Muscle layer of duodenum (tissue), 2 donors: ENCODE results near the gene EIF3A.

Experiments
- H3K27ac ChIP-seq: one replicate; pipeline ENCODE4 v1.7.0; 2013; ENCODE audit warnings: mild to moderate bottlenecking, low read length
- H3K27me3 ChIP-seq: one replicate; pipeline ENCODE4 v1.7.0; 2013; ENCODE audit warnings: low read depth, mild to moderate bottlenecking, control low read depth, low read length
- H3K36me3 ChIP-seq, 2 donors: one replicate each; pipeline ENCODE4 v1.7.0; 2013; ENCODE audit warnings: low read length in 2 of 2, control low read depth in 1 of 2, mild to moderate bottlenecking in 1 of 2; ENCODE audit not compliant: insufficient read depth in 2 of 2, control insufficient read depth in 1 of 2
- H3K4me1 ChIP-seq, 2 donors: one replicate each; pipeline ENCODE4 v1.7.0; 2013; ENCODE audit warnings: low read length in 2 of 2, mild to moderate bottlenecking in 2 of 2, control low read depth in 1 of 2, moderate library complexity in 1 of 2; ENCODE audit not compliant: insufficient read depth in 2 of 2, control insufficient read depth in 1 of 2
- H3K4me3 ChIP-seq, 2 donors: one replicate each; pipeline ENCODE4 v1.7.0; 2013; ENCODE audit warnings: low read length in 2 of 2, low read depth in 1 of 2, mild to moderate bottlenecking in 1 of 2
- H3K9me3 ChIP-seq, 2 donors: one replicate each; pipeline ENCODE4 v1.7.0; 2013; ENCODE audit warnings: low read length in 2 of 2, control low read depth in 1 of 2, mild to moderate bottlenecking in 1 of 2; ENCODE audit not compliant: control insufficient read depth in 1 of 2
- donor health status: healthy.

The EIF3A gene

GRCh38 chr10:119023553-119023868 lies 57.1 kb downstream of the EIF3A start:
- Histone ChIP-seq H3K36me3 (no peaks in the 10 kb centered on the region), H3K27ac (no peak overlapping the region)

GRCh38 chr10:119022846-119023552 lies 57.6 kb downstream of the EIF3A start:
- Histone ChIP-seq H3K27ac (no peak overlapping the region), H3K9me3 (no peaks in the 10 kb centered on the region), H3K27me3 (no peaks in the 10 kb centered on the region), H3K4me3 (no peak overlapping the region), H3K4me1 (peaks cover 0 to 18% of the 10 kb centered on the region in 2 donors), H3K36me3 (no peaks in the 10 kb centered on the region)

More at GRCh38 chr10:119023553-119023868, 57.1 kb downstream of the EIF3A start:
- H3K9me3 ChIP-seq = no peaks in the 10 kb centered on the region
- no peaks in the 10 kb centered on the region for H3K27me3 ChIP-seq
- no peak overlapping the region for H3K4me3 ChIP-seq
- H3K4me1 ChIP-seq = peaks cover 0 to 18% of the 10 kb centered on the region in 2 donors

- Histone ChIP-seq H3K27ac (no peak overlapping the region), H3K9me3 (no peaks in the 10 kb centered on the region), H3K4me1 (peaks cover 0 to 4% of the 10 kb centered on the region in 2 donors), H3K27me3 (no peaks in the 10 kb centered on the region), H3K36me3 (no peaks in the 10 kb centered on the region), H3K4me3 (no peak overlapping the region)
Observed at GRCh38 chr10:119020627-119020946, 60.0 kb downstream of the EIF3A start.

GRCh38 chr10:119007211-119007574 lies 73.4 kb downstream of the EIF3A start:
- Histone ChIP-seq H3K9me3 (no peaks in the 10 kb centered on the region), H3K4me1 (peaks cover 14 to 16% of the 10 kb centered on the region in 2 donors), H3K27ac (no peak overlapping the region), H3K4me3 (no peak overlapping the region), H3K36me3 (no peaks in the 10 kb centered on the region), H3K27me3 (no peaks in the 10 kb centered on the region)

- no peaks in the 10 kb centered on the region for H3K27me3 ChIP-seq
- no peaks in the 10 kb centered on the region for H3K9me3 ChIP-seq
- H3K4me3 ChIP-seq = no peak overlapping the region
- no peaks in the 10 kb centered on the region for H3K36me3 ChIP-seq
- H3K4me1 ChIP-seq = peaks cover 14 to 16% of the 10 kb centered on the region in 2 donors
- H3K27ac ChIP-seq = no peak overlapping the region
Observed at GRCh38 chr10:119006451-119007210, 74.0 kb downstream of the EIF3A start.

- Histone ChIP-seq H3K36me3 (no peaks in the 10 kb centered on the region), H3K27ac (no peak overlapping the region), H3K9me3 (no peaks in the 10 kb centered on the region), H3K27me3 (no peaks in the 10 kb centered on the region), H3K4me3 (no peak overlapping the region), H3K4me1 (peaks cover 14 to 16% of the 10 kb centered on the region in 2 donors)
Observed at GRCh38 chr10:119005362-119006043, 75.1 kb downstream of the EIF3A start.

GRCh38 chr10:119003572-119004289 lies 76.9 kb downstream of the EIF3A start:
- H3K4me1 ChIP-seq = peaks cover 14 to 16% of the 10 kb centered on the region in 2 donors
- H3K27ac ChIP-seq = no peak overlapping the region
- H3K27me3 ChIP-seq = no peaks in the 10 kb centered on the region
- H3K4me3 ChIP-seq = no peak overlapping the region
- H3K36me3 ChIP-seq = no peaks in the 10 kb centered on the region
- no peaks in the 10 kb centered on the region for H3K9me3 ChIP-seq

GRCh38 chr10:119001717-119002500 lies 78.7 kb downstream of the EIF3A start:
- H3K9me3 ChIP-seq = no peaks in the 10 kb centered on the region
- H3K36me3 ChIP-seq = no peaks in the 10 kb centered on the region
- H3K27me3 ChIP-seq = no peaks in the 10 kb centered on the region
- H3K4me1 ChIP-seq = peaks cover 10% of the 10 kb centered on the region in 2 donors
- H3K4me3 ChIP-seq = no peak overlapping the region
- no peak overlapping the region for H3K27ac ChIP-seq

- Histone ChIP-seq H3K9me3 (no peaks in the 10 kb centered on the region), H3K36me3 (no peaks in the 10 kb centered on the region), H3K4me1 (no peaks in the 10 kb centered on the region), H3K27ac (no peak overlapping the region), H3K4me3 (no peak overlapping the region), H3K27me3 (no peaks in the 10 kb centered on the region)
Observed at GRCh38 chr10:118998183-118998582, 82.4 kb downstream of the EIF3A start.

GRCh38 chr10:118997379-118997778 lies 83.2 kb downstream of the EIF3A start:
- Histone ChIP-seq H3K27me3 (no peaks in the 10 kb centered on the region), H3K9me3 (no peaks in the 10 kb centered on the region), H3K4me3 (no peak overlapping the region), H3K27ac (no peak overlapping the region), H3K4me1 (no peaks in the 10 kb centered on the region), H3K36me3 (no peaks in the 10 kb centered on the region)
